Thoracic aorta (tissue), 2 donors: ENCODE results near the gene KTN1. TPM values are rescaled to one million over a fixed set of nuclear protein-coding genes. Genes with fewer than 3 reads are reported as not detected.

Experiments used
- ATAC-seq: fragments of 150-250 bp; one replicate; pipeline ENCODE4 v1.8.0; 2017; ENCODE audit warnings: low read depth; ENCODE audit not compliant: insufficient number of reproducible peaks, low FRiP score
- DNase-seq: peaks from one replicate; pipeline ENCODE4 v3.0.0-alpha.2; 2020; ENCODE audit warnings: low spot score
- H3K27ac ChIP-seq, 2 donors: fragments of 200-600 bp; sonication (generic); 1 replicate in 1 of 2; 2 replicates in 1 of 2; pipeline ENCODE4 v1.5.1; 2016; ENCODE audit warnings: mild to moderate bottlenecking in 2 of 2, moderate library complexity in 2 of 2
- H3K27me3 ChIP-seq: fragments of 200-600 bp; sonication (generic); replicated peaks from 2 replicates; pipeline ENCODE4 v1.6.0; 2016; ENCODE audit warnings: mild to moderate bottlenecking; ENCODE audit not compliant: insufficient read depth
- H3K36me3 ChIP-seq: fragments of 200-600 bp; sonication (generic); one replicate; pipeline ENCODE4 v1.5.1; 2016
- H3K4me1 ChIP-seq, 2 donors: fragments of 200-600 bp; sonication (generic); 1 replicate in 1 of 2; 2 replicates in 1 of 2; pipeline versions ENCODE4 v1.5.1 to v1.6.0; 2016; ENCODE audit warnings: low read depth in 2 of 2, mild to moderate bottlenecking in 1 of 2; ENCODE audit not compliant: control insufficient read depth in 1 of 2
- H3K4me3 ChIP-seq: fragments of 200-600 bp; sonication (generic); 2 replicates; pipeline ENCODE4 v1.5.1; 2016; ENCODE audit warnings: mild to moderate bottlenecking
- H3K9me3 ChIP-seq: fragments of 200-600 bp; sonication (generic); 2 replicates; pipeline ENCODE4 v1.5.1; 2016
- total RNA-seq, 2 donors: library from RNA; depleted of rRNA; stranded (reverse); fragments of >200 nt; gene quantifications; one replicate each; pipeline versions ENCODE4 v1.1.0 to v1.2.3, GENCODE V29; 2016
- TF ChIP-seq, protein P1 (sequence below): fragments of 200-600 bp; sonication (generic); IDR thresholded peaks from one replicate; pipeline ENCODE4 v1.5.1; 2019; ENCODE audit warnings: antibody characterized with exemption

Gene KTN1
- total RNA-seq, 2 donors from 2014 or later = 122 to 173 TPM

DNA sequence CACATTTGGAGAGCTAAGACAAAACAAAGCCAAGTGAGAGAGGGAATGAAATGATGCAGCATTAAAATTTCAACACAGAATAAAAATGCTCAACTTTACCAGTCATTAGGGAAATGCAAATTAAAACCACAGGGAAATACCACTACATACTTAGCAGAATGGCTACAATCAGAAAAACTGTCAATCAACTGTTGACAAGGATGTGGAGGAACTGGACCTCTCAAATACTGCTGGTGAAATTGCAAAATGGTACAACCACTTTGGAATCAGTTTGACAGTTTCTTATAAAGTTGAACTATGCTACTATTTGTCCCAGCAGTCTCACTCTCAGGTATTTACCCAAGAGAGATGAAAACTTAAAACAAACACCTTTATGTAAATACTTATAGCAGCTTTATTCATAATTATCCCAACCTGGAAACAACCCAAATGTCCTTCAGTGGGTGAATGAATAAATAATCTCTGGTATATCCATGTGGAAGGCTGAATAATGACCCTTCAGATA is 43.8 kb upstream of the KTN1 start:
- H3K4me3 ChIP-seq = no peak overlapping the region
- TF ChIP-seq, protein P1, sequence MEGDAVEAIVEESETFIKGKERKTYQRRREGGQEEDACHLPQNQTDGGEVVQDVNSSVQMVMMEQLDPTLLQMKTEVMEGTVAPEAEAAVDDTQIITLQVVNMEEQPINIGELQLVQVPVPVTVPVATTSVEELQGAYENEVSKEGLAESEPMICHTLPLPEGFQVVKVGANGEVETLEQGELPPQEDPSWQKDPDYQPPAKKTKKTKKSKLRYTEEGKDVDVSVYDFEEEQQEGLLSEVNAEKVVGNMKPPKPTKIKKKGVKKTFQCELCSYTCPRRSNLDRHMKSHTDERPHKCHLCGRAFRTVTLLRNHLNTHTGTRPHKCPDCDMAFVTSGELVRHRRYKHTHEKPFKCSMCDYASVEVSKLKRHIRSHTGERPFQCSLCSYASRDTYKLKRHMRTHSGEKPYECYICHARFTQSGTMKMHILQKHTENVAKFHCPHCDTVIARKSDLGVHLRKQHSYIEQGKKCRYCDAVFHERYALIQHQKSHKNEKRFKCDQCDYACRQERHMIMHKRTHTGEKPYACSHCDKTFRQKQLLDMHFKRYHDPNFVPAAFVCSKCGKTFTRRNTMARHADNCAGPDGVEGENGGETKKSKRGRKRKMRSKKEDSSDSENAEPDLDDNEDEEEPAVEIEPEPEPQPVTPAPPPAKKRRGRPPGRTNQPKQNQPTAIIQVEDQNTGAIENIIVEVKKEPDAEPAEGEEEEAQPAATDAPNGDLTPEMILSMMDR = no peak
- no peaks in the 10 kb centered on the region for H3K36me3 ChIP-seq
- no peaks in the 10 kb centered on the region for H3K27me3 ChIP-seq
- DNase-seq (no peak), ATAC-seq (no peak)
- H3K27ac ChIP-seq = no peak overlapping the region
- no peaks in the 10 kb centered on the region for H3K9me3 ChIP-seq
- H3K4me1 ChIP-seq = no peaks in the 10 kb centered on the region

DNA sequence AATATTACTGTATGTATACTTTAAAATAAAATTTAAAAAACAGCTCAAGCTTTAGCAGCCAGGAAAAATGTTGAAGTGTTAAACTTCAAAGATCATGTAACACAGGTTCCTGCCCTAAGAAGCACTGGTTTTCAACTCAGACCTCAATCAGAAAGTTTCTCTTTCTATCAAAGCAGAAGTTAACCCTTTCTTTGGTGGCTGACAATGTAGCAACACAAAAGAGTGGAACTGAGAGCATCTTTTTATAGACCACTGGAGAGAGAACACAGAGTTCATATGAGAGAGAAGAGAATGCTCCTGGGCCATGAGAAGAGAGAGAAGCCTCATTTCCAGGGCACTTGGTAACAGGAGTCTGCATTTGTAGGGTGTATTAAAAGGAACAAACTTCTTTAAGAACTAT is 42.2 kb upstream of the KTN1 start:
- Histone ChIP-seq H3K4me3 (no peak overlapping the region), H3K36me3 (no peaks in the 10 kb centered on the region), H3K4me1 (no peaks in the 10 kb centered on the region), H3K27me3 (no peaks in the 10 kb centered on the region), H3K27ac (no peak overlapping the region), H3K9me3 (no peaks in the 10 kb centered on the region)
- ATAC-seq (no peak), DNase-seq (no peak)
- TF ChIP-seq, protein P1 = no peak

DNA sequence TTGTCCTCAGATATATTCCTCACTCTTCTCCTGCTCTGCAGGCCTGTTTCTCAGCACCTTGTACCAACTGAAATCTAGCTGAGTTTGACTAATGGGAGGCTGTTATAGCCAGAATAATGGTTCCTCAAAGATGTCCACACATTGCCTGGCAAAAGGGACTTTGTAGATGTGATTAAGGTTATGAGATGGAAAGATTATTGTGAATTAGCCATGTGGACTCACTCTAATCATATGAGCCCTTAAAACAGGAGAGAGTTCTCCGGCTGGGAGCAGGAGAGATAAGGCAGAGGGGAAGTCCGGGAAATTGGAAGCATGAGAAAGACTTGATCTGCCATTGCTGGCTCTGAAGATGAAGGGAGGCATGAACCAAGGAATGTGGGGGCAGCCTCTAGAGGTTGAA is 40.0 kb upstream of the KTN1 start:
- TF ChIP-seq, protein P1 = no peak
- no peaks in the 10 kb centered on the region for H3K9me3 ChIP-seq
- no peak for DNase-seq
- ATAC-seq = no peak
- no peaks in the 10 kb centered on the region for H3K4me1 ChIP-seq
- no peak overlapping the region for H3K27ac ChIP-seq
- H3K4me3 ChIP-seq = no peak overlapping the region
- H3K27me3 ChIP-seq = no peaks in the 10 kb centered on the region
- no peaks in the 10 kb centered on the region for H3K36me3 ChIP-seq

DNA sequence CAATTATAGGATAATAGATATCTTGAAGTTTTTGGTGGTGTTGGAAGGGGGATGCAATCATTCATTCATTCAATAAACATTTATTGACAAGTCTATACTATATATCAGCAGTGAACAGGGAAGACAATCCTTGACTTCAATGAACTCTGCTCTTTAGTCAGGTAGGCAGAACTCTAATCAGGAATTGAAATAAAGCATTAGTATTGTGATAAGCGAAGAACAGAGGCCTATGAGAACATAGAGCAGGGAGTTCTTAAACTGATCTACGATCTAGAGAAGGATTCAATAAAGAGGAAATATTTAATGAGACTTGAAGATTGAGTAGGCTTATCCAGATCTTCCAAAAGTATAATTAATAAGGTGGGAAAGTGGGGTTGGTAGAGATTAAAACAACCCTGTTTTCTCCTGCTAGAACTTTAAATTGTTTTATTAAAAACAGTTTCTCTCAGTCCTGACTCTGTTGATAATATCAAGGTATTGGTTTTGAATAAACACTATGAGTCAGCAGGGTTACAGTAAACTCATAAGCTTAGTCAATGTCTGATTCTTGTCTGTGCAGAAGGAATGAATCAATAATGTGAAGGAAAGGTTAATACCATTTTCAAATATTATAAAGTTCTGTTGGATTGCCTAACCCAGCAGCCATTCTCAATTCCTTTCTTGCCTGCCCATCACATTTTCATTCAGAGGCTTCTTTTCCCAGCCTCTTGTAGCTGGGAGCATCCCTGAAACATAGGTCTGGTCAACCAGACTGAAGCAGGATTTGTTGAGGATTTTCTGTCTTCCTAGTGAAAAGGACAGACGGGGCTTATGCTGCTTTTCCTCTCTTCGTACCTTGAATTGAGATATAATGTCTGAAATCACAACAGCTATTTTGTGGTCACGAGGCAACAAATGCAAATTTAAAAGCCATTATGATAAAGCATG is 38.9 kb upstream of the KTN1 start:
- DNase-seq = no peak
- Histone ChIP-seq H3K27me3 (no peaks in the 10 kb centered on the region), H3K36me3 (no peaks in the 10 kb centered on the region), H3K4me3 (no peak overlapping the region), H3K4me1 (no peaks in the 10 kb centered on the region), H3K9me3 (no peaks in the 10 kb centered on the region), H3K27ac (no peak overlapping the region)
- TF ChIP-seq, protein P1 = no peak
- ATAC-seq = no peak

DNA sequence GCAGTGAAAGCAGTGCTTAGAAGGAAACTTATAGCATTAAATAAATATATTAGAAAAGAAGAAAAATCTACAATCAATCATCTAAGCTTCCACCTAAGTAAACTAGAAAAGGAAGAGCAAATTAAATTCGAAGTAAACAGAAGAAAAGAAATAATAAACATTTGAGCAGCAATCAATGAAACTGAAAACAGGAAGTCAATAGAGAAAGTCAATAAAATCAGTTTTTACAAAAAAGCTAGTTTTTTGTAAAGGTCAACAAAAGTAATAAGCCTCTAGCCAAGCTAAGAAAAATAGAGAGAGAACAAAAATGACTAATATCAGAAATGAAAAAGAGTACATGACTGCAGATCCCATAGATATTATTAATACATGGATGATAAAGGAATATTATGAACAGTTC is 34.2 kb upstream of the KTN1 start:
- Histone ChIP-seq H3K4me1 (no peaks in the 10 kb centered on the region), H3K9me3 (no peaks in the 10 kb centered on the region), H3K4me3 (no peak overlapping the region), H3K27me3 (no peaks in the 10 kb centered on the region), H3K27ac (no peak overlapping the region), H3K36me3 (no peaks in the 10 kb centered on the region)
- DNase-seq (no peak), ATAC-seq (no peak)
- TF ChIP-seq, protein P1 = no peak
